ENCODE data around the gene SLC34A1. TPM values are rescaled to one million over a fixed set of nuclear protein-coding genes. Genes with fewer than 3 reads are reported as not detected.

SLC34A1 gene
- total and polyA plus RNA-seq, 2 of the 13 experiments (the other 11 are each of a cell fraction or from before 2014, with no cell fraction given) = 0.03 to 0.20 TPM

- no peak for TF ChIP-seq PBX3 (CRISPR knock-in tag; IDR thresholded peaks at IDR 0.05; ENCODE audit: borderline replicate concordance)
- TF ChIP-seq, protein P1, sequence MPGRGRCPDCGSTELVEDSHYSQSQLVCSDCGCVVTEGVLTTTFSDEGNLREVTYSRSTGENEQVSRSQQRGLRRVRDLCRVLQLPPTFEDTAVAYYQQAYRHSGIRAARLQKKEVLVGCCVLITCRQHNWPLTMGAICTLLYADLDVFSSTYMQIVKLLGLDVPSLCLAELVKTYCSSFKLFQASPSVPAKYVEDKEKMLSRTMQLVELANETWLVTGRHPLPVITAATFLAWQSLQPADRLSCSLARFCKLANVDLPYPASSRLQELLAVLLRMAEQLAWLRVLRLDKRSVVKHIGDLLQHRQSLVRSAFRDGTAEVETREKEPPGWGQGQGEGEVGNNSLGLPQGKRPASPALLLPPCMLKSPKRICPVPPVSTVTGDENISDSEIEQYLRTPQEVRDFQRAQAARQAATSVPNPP (CRISPR knock-in tag; IDR thresholded peaks at IDR 0.05) = no peak
- no peak for TF ChIP-seq PCBP1 (IDR thresholded peaks at IDR 0.05; ENCODE audit: borderline replicate concordance, low read depth, low read length)
- TF ChIP-seq TCF7L2 (IDR thresholded peaks at IDR 0.05; ENCODE audit: low read depth, low read length) = no peak
- TF ChIP-seq ZNF556 (CRISPR knock-in tag; IDR thresholded peaks at IDR 0.05; ENCODE audit: borderline replicate concordance) = 0 out of 2 replicates have a peak, but pooled peaks have one; percentile 67
- TF ChIP-seq REL (CRISPR knock-in tag; conservative IDR thresholded peaks at IDR 0.05) = no peak
- TF ChIP-seq ELF1 (CRISPR knock-in tag; IDR thresholded peaks at IDR 0.05) = 0 out of 2 replicates have a peak, but pooled peaks have one; percentile 9
- TF ChIP-seq ZBTB42 (CRISPR knock-in tag; IDR thresholded peaks at IDR 0.05) = no peak
- no peak for TF ChIP-seq GLI4 (CRISPR knock-in tag; IDR thresholded peaks at IDR 0.05; ENCODE audit: borderline replicate concordance)
- no peak for TF ChIP-seq SMARCC2 (IDR thresholded peaks at IDR 0.05)
- TF ChIP-seq ATRX (CRISPR knock-in tag; IDR thresholded peaks at IDR 0.05; ENCODE audit: borderline replicate concordance) = no peak
- no peak for TF ChIP-seq ZFP36L2 (CRISPR knock-in tag; IDR thresholded peaks at IDR 0.05)
- TF ChIP-seq GATA4 (IDR thresholded peaks at IDR 0.05; ENCODE audit: borderline replicate concordance, low read depth) = no peak
- TF ChIP-seq, protein P2, sequence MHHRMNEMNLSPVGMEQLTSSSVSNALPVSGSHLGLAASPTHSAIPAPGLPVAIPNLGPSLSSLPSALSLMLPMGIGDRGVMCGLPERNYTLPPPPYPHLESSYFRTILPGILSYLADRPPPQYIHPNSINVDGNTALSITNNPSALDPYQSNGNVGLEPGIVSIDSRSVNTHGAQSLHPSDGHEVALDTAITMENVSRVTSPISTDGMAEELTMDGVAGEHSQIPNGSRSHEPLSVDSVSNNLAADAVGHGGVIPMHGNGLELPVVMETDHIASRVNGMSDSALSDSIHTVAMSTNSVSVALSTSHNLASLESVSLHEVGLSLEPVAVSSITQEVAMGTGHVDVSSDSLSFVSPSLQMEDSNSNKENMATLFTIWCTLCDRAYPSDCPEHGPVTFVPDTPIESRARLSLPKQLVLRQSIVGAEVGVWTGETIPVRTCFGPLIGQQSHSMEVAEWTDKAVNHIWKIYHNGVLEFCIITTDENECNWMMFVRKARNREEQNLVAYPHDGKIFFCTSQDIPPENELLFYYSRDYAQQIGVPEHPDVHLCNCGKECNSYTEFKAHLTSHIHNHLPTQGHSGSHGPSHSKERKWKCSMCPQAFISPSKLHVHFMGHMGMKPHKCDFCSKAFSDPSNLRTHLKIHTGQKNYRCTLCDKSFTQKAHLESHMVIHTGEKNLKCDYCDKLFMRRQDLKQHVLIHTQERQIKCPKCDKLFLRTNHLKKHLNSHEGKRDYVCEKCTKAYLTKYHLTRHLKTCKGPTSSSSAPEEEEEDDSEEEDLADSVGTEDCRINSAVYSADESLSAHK (CRISPR knock-in tag; IDR thresholded peaks at IDR 0.05; ENCODE audit: borderline replicate concordance) = no peak
- TF ChIP-seq, protein P3, sequence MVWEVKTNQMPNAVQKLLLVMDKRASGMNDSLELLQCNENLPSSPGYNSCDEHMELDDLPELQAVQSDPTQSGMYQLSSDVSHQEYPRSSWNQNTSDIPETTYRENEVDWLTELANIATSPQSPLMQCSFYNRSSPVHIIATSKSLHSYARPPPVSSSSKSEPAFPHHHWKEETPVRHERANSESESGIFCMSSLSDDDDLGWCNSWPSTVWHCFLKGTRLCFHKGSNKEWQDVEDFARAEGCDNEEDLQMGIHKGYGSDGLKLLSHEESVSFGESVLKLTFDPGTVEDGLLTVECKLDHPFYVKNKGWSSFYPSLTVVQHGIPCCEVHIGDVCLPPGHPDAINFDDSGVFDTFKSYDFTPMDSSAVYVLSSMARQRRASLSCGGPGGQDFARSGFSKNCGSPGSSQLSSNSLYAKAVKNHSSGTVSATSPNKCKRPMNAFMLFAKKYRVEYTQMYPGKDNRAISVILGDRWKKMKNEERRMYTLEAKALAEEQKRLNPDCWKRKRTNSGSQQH (CRISPR knock-in tag; IDR thresholded peaks at IDR 0.05; ENCODE audit: low read depth) = no peak
- peak; percentile 78; the same call in 1 of the 2 replicates for TF ChIP-seq MXD4 (CRISPR knock-in tag; IDR thresholded peaks at IDR 0.05)
- TF ChIP-seq STAT6 (CRISPR knock-in tag; IDR thresholded peaks at IDR 0.05; ENCODE audit: borderline replicate concordance) = no peak
- no peak for TF ChIP-seq REPIN1 (CRISPR knock-in tag; IDR thresholded peaks at IDR 0.05; ENCODE audit: borderline replicate concordance, low read depth)
- TF ChIP-seq HNRNPH1 (optimal IDR thresholded peaks at IDR 0.05; ENCODE audit: low read depth, low read length) = no peak
These were observed 63.5 kb downstream of the SLC34A1 start (continued) for GRCh38 chr5:177447611-177448243.
